ENCODE results near the gene KDM5B. TPM values are rescaled to one million over a fixed set of nuclear protein-coding genes. Genes with fewer than 3 reads are reported as not detected.

Gene KDM5B
- total and polyA plus RNA-seq, 12 donors: 11.7 to 75.1 (median 41.4) TPM

GRCh38 chr1:202697038-202697437 is 111.2 kb downstream of the KDM5B start:
- DNase-seq: no peak
- H3K27me3 ChIP-seq: peaks cover 15% of the 10 kb centered on the region
- no peak overlapping the region for H3K4me3 ChIP-seq
- no peaks in the 10 kb centered on the region for H3K4me1 ChIP-seq (replicated peaks in 1 of 2)
- intact Hi-C loops (cut with DNase I): no loop called here
- no peak for TF ChIP-seq POLR2A (IDR thresholded peaks at IDR 0.05)
- TF ChIP-seq CTCF (IDR thresholded peaks at IDR 0.05): no peak
- no peaks in the 10 kb centered on the region for H3K36me3 ChIP-seq (replicated peaks in 1 of 2)
- H3K27ac ChIP-seq: no peak overlapping the region
- H3K9me3 ChIP-seq (replicated peaks in 1 of 3): no peaks in the 10 kb centered on the region
- WGBS, 4 donors: 63 to 67% (median 67%) methylated on average over 5 to 6 of the region's 6 CpGs

GRCh38 chr1:202694314-202694713 is 113.9 kb downstream of the KDM5B start:
- H3K4me1 ChIP-seq (replicated peaks in 1 of 2): no peaks in the 10 kb centered on the region
- DNase-seq: no peak
- H3K27ac ChIP-seq: no peak overlapping the region
- intact Hi-C loops (cut with DNase I): no loop called here
- no peaks in the 10 kb centered on the region for H3K36me3 ChIP-seq (replicated peaks in 1 of 2)
- H3K27me3 ChIP-seq: peaks cover 15% of the 10 kb centered on the region
- H3K9me3 ChIP-seq (replicated peaks in 1 of 3): no peaks in the 10 kb centered on the region
- no peak for TF ChIP-seq POLR2A (IDR thresholded peaks at IDR 0.05)
- TF ChIP-seq CTCF (IDR thresholded peaks at IDR 0.05): no peak
- H3K4me3 ChIP-seq: no peak overlapping the region
- 55 to 67% (median 63%) methylated on average over 3 to 5 of the region's 5 CpGs for WGBS, 4 donors

- Histone ChIP-seq H3K4me1 (replicated peaks in 1 of 2) (no peaks in the 10 kb centered on the region), H3K36me3 (replicated peaks in 1 of 2) (no peaks in the 10 kb centered on the region), H3K27me3 (peaks cover 18% of the 10 kb centered on the region), H3K27ac (no peak overlapping the region), H3K9me3 (replicated peaks in 1 of 3) (no peaks in the 10 kb centered on the region), H3K4me3 (no peak overlapping the region)
- DNase-seq: peak; percentile 69 to 80 (median 76)
- WGBS, 4 donors: 36 to 40% (median 39%) methylated on average over 3 of the region's 3 CpGs
- TF ChIP-seq POLR2A (IDR thresholded peaks at IDR 0.05): no peak
- peak in 5 of 6 experiments; percentile 20 to 48 (median 37) for TF ChIP-seq CTCF (IDR thresholded peaks at IDR 0.05)
- intact Hi-C loops (cut with DNase I): no loop called here
Measured at GRCh38 chr1:202692959-202693555, 115.2 kb downstream of the KDM5B start.

- Histone ChIP-seq H3K27me3 (peaks cover 9% of the 10 kb centered on the region), H3K9me3 (replicated peaks in 1 of 3) (no peaks in the 10 kb centered on the region), H3K36me3 (replicated peaks in 1 of 2) (no peaks in the 10 kb centered on the region), H3K27ac (no peak overlapping the region), H3K4me1 (replicated peaks in 1 of 2) (no peaks in the 10 kb centered on the region), H3K4me3 (no peak overlapping the region)
- WGBS, 4 donors: 27 to 70% (median 41%) methylated on average over 2 of the region's 2 CpGs
- DNase-seq: no peak
- TF ChIP-seq POLR2A (IDR thresholded peaks at IDR 0.05) (no peak), CTCF (IDR thresholded peaks at IDR 0.05) (no peak)
- intact Hi-C loops (cut with DNase I): no loop called here
Measured at GRCh38 chr1:202691816-202692215, 116.4 kb downstream of the KDM5B start.
